Ovary (tissue), 3 donors: ENCODE measurements around the gene CDH3.

Experiments used
- EP300 ChIP-seq: sonication (generic); formaldehyde crosslinking; IDR thresholded peaks from one replicate; pipeline ENCODE4 v1.6.1; 2017; ENCODE audit warnings: antibody characterized with exemption
- TF ChIP-seq, protein P1 (sequence below), 3 donors: fragments of 450-650 bp in 2 of 3; fragments of 200-600 bp in 1 of 3; IDR thresholded peaks; one replicate each; pipeline versions ENCODE4 v1.5.1 to v1.8.0; 2016 to 2022; ENCODE audit warnings: antibody characterized with exemption in 3 of 3, mild to moderate bottlenecking in 1 of 3
- donor health status: DM: no; HTN: no; CAD: no.

DNA sequence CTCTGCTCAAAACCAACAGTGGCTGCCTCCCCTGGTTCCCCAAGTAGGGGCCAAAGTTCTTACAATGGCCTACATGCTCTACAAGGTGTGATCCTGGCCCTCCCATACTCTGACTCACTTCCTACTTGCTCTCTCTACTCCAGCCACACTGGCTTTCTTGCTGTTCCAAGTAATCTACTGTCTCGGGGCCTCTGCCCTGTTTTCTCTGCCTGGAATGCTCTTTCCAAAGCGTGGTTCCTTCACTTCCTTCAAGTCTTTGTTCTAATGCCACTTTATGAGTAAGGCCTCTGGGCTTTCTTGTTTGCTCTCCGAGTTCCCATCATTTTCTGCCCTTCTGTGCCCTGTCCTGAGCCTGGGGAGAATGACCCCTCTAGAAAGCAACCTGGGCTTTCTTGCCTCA, 4.1 kb upstream of the CDH3 start:
- TF ChIP-seq, protein P1, sequence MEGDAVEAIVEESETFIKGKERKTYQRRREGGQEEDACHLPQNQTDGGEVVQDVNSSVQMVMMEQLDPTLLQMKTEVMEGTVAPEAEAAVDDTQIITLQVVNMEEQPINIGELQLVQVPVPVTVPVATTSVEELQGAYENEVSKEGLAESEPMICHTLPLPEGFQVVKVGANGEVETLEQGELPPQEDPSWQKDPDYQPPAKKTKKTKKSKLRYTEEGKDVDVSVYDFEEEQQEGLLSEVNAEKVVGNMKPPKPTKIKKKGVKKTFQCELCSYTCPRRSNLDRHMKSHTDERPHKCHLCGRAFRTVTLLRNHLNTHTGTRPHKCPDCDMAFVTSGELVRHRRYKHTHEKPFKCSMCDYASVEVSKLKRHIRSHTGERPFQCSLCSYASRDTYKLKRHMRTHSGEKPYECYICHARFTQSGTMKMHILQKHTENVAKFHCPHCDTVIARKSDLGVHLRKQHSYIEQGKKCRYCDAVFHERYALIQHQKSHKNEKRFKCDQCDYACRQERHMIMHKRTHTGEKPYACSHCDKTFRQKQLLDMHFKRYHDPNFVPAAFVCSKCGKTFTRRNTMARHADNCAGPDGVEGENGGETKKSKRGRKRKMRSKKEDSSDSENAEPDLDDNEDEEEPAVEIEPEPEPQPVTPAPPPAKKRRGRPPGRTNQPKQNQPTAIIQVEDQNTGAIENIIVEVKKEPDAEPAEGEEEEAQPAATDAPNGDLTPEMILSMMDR (IDR thresholded peaks at IDR 0.05) = no peak
- TF ChIP-seq EP300 = no peak
